GM21529 (cell line): ENCODE data around the gene BNIP2.
"Not testable (repeated sequence)": the region's sequence is repeated elsewhere in the genome, so short reads cannot be mapped to it uniquely, and the experiment has no call there.

Experiments used
- ATAC-seq: cut with Tn5 transposase; IDR thresholded peaks from one replicate; pipeline ENCODE4 v1.9.1; 2021; ENCODE audit not compliant: unreplicated experiment

The BNIP2 gene

DNA sequence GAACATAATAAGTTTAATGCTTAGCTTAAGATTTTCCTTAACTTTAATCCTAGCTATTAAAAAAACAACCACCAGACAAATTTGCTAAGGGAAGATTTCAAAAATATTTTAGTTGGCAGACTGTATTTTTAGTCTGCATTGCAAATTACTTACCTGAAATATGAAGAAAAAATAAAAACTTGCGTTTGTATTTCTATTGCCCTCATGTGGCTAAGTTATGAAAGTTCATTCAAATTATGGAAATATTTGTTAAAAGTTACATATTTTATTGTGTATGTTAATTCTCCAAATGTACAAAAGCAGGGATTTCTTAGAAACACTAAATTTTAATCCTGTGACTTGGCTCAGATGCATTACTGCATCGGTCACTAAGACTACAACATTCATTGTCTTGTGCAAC is 46.8 kb downstream of the BNIP2 start:
- ATAC-seq: no peak

DNA sequence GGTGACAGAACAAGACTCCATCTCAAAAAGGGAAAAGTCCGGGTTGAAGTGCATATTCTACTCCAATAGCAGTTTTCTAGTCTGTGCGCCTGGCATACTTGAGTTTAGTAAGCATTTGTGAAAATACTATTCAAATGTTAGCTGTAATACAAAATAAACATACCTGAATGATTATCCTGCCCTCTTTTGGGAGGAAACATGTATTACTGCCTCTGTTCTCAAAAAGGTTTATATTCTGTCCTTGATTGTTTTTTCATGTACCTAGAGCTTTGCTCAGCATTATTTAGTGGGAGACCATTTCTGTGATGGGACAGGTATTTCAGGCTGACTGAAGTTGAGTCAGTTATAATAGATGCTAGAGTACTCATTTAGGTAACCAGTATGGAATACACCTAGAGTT is 51.6 kb downstream of the BNIP2 start:
- not testable (repeated sequence) for ATAC-seq

DNA sequence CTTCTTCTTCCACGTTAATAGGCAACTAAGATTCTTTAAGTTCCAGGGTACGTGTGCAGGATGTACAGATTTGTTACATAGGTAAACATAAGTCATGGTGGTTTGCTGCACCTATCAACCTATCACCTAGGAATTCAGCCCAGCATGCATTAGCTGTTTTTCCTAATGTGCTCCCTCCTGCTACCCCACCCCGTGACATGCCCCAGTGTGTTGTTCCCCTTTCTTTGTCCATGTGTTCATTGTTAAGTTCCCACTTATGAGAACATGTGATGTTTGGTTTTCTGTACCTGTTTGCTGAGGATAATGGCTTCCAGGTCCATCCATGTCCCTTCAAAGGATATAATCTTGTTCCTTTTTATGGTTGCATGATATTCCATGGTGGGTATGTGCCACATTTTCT is 52.9 kb downstream of the BNIP2 start:
- ATAC-seq: no peak

DNA sequence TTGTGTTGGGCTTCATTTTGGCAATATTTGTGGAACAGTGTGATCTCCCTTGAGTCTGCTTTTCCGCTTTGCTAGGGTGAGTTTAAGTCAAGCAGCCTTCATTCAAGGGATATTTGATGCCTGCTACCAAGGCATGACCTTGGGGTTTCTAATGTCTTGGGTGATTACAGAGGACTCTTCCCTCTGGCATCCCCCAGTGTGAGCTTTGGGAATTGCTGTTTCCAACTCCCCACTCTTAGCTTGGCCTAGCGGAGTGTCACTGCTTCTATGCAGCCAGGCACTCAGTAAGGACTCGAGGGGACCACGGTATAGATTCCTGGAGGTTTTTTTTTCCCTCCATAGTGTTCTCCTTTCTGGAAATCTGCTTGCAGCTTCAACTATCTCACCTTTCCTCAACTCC is 56.4 kb downstream of the BNIP2 start:
- no peak for ATAC-seq

DNA sequence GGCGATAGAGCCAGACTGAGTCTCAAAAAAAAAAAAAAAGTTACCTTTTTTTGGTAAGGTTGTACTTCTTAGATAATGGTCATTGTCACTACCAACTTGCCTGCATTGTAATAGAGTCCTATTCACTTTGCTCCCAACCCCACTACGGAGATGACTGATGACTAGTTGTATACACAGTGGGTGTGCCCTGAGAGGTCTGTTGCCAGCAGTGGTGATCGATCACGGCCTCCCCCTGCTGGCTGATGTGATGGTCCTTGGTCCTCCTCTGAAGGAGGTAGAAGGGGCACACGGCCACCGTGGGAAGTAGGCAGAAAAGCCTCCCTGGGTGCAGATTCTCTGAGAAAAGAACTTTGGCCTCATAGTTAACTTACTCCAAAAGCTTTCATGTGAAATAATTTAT is 66.8 kb downstream of the BNIP2 start:
- ATAC-seq: no peak

DNA sequence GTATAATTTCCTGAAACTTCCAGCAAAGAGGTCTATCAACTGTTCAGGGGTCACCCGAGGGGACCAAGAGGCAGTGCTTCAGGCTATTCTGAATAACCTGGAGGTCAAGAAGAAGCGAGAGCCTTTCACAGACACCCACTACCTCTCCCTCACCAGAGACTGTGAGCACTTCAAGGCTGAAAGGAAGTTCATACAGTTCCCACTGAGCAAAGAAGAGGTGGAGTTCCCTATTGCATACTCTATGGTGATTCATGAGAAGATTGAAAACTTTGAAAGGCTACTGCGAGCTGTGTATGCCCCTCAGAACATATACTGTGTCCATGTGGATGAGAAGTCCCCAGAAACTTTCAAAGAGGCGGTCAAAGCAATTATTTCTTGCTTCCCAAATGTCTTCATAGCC is 70.7 kb downstream of the BNIP2 start:
- ATAC-seq: no peak

DNA sequence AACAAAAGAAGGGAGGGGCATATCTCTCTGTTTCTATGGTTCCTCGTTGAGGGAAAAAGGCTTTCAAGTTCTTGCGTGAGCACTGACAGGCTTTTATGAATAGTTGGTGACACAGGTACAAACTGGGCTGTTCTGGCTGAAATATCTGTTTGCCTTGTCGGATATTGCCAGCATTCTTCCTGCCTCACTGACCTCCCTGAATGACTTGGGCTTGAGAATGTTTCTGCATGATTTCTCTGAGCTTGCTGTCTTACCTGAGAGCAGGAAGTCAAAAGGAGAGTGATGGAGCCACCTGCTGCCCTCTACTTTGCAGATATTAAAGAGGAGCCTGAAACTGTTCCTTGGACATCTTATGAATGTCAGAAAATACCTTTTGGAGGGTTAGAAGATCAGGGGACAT is 72.7 kb downstream of the BNIP2 start:
- ATAC-seq: no peak

DNA sequence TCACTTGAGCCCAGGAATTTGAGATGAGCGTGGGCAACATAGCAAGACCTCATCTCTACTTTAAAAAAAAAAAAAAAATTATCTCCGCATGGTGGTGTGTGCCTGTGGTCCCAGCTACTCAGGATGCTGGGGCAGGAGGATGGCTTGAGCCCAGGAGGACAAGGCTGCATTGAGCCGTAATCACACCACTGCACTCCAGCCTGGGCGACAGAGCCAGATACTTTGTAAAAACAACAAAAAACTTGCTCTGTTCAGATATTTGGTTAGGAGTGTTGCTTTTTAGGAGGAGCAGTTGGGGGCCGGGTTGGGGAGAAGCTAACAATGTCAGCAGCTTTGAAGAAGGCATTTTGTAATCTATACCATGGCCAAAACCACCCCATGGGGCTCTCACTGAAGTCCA is 73.5 kb downstream of the BNIP2 start:
- no peak for ATAC-seq

DNA sequence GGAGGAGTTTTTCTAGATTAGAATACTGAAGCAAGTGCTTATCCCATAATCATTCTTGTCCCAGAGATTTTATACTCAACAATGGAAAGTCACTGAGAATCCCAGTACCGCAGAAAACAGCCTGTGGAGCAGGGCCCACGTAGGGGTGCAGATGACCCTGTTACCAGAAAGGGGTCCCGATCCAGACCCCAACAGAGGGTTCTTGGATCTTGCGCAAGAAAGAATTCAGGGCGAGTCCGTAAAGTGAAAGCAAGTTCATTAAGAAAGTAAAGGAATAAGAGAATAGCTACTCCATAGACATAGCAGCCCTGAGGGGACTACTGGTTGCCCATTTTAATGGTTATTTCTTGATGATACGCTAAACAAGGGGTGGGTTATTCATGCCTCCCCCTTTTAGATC is 75.0 kb downstream of the BNIP2 start:
- ATAC-seq: no peak

DNA sequence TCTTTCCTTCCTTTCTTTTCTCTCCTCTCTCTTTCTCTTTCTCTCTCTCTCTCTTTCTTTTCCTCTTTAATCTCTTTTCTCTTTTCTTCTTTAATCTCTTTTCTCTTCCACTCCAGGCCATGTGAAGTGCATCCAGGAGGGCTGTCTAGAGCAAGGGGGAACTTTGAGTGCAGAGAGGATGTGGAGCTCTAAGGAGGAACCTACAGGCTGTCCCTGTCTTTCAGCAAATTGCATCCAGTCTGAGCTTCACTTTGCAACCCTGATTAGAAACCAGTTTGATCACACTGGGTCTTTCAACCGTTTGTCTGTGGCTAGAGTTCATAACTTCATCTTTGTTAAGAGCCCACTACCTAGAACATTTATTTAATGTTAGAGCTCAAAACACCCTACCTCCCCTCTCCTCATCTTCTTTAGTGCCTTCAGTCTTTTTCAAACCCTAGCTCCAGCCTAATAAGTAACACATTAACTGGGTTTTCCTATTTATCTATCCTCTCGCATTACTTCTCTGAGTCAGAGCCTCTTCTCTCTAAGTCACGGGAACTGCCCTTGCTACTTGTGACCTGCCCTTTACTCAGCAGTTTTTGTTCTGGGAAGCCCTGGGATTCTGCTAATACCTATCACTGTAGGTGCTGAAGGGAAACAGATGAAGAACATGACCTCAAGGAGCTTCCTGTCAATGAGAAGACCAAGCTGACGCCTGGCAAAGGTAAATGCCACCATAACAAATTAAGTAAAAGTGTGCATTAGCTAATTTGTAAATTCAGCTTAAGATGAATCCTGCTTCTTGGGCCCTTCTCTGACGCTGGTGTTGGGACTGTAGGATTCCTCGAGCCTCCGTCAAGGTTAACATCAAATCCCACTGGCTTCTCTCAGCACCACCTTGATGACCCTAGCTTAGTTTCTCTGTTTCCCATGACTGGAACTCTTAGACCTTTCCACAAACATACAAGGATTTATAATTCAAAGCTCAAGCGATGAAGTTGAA is 77.6 kb downstream of the BNIP2 start, which contains the start of gene GCNT3:
Gene GCNT3, plus strand, starts transcription at position 508 of the 985 bp plus-strand sequence. CDS start 6,456 bp downstream, outside the sequence.
- ATAC-seq: no peak

DNA sequence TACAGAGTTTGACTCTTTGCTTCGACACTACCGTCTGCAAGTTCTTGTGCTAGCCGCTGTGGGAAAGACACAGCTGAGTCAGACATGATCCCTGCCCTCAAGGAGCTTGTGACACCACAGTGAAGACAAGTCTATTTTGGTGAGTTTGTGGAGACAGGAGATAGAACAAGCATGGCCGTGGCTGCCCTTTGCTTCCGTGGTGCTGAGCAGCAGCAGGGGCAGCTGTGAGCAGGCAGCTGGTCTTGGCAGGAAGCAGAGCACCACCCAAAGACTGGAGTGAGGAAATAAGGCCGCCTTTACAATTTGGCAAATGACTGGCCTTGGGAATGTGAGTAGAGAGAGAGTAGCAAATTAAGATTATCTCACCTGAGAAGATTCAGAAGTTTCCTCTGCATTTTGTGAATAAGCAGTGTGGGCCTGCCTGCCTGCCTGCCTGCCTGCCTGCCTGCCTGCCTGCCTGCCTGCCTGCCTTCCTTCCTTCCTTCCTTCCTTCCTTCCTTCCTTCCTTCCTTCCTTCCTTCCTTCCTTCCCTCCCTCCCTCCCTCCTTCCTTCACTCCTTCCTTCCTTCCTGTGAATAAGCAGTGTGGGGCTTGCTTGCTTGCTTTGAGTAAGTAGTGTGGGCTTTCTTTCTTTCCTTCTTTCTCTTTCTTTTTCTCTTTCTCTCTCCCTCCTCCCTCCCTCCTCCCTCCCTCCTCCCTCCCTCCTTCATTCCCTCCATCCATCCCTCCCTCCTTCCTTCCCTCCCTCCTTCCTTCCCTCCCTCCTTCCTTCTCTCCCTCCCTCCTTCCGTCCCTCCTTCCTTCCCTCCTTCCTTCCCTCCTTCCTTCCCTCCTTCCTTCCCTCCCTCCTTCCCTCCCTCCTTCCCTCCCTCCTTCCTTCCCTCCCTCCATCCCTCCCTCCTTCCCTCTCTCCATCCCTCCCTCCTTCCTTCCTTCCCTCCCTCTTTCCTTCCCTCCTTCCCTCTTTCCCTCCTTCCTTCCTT is 79.1 kb downstream of the BNIP2 start:
- ATAC-seq: no peak
